HepG2 (cell line): ENCODE measurements around the gene NAP1L4. TPM values are rescaled to one million over a fixed set of nuclear protein-coding genes. Genes with fewer than 3 reads are reported as not detected.

Source experiments
- EP300 ChIP-seq, 3 experiments: sonication (generic) in 1 of 3; formaldehyde crosslinking in 1 of 3; IDR thresholded peaks; 2 replicates each; pipeline versions ENCODE4 v1.5.1 to v1.6.1; 2011 to 2020; ENCODE audit warnings: low read depth in 2 of 3, low read length in 2 of 3, borderline replicate concordance in 1 of 3, improper control_type of control experiment in 1 of 3, mild to moderate bottlenecking in 1 of 3, missing genetic modification reagents in 1 of 3, moderate library complexity in 1 of 3
- ISX ChIP-seq: sonication (generic); formaldehyde crosslinking; conservative IDR thresholded peaks from 2 replicates; pipeline ENCODE4 v1.5.0; 2020; ENCODE audit warnings: missing genetic modification reagents
- NFE2L2 ChIP-seq: fragments of 150-350 bp; IDR thresholded peaks from 2 replicates; pipeline ENCODE4 v1.6.1; 2014; ENCODE audit warnings: low read length
- NR2F6 ChIP-seq, 2 experiments: IDR thresholded peaks; 2 replicates each; pipeline ENCODE4 v1.6.1; 2016; ENCODE audit warnings: antibody characterized with exemption in 1 of 2, mild to moderate bottlenecking in 1 of 2
- NRL ChIP-seq: sonication (generic); formaldehyde crosslinking; IDR thresholded peaks from 2 replicates; pipeline ENCODE4 v1.5.0; 2020; ENCODE audit warnings: missing genetic modification reagents, mild to moderate bottlenecking, moderate library complexity, borderline replicate concordance
- RAD21 ChIP-seq: fragments of 450-650 bp; formaldehyde crosslinking; IDR thresholded peaks from 2 replicates; pipeline ENCODE4 v1.5.0; 2020; ENCODE audit warnings: mild to moderate bottlenecking
- RBFOX2 ChIP-seq: fragments of 200-400 bp; formaldehyde crosslinking; IDR thresholded peaks from 2 replicates; pipeline ENCODE4 v1.6.1; 2017; ENCODE audit warnings: low read depth, mild to moderate bottlenecking, low read length
- SMAD9 ChIP-seq: sonication (generic); formaldehyde crosslinking; IDR thresholded peaks from 2 replicates; pipeline ENCODE4 v1.5.1; 2020; ENCODE audit warnings: mild to moderate bottlenecking, missing genetic modification reagents
- SOX6 ChIP-seq, 2 experiments: fragments of 450-650 bp in 1 of 2; sonication (generic) in 1 of 2; formaldehyde crosslinking in 1 of 2; IDR thresholded peaks; 2 replicates each; pipeline versions ENCODE4 v1.4.0 to v1.6.1; 2017 to 2020; ENCODE audit warnings: antibody characterized with exemption in 1 of 2, mild to moderate bottlenecking in 1 of 2, missing genetic modification reagents in 1 of 2
- TFAP4 ChIP-seq: sonication (generic); IDR thresholded peaks from 2 replicates; pipeline ENCODE4 v1.6.1; 2016; ENCODE audit warnings: low read depth, borderline replicate concordance
- TFE3 ChIP-seq: IDR thresholded peaks from 2 replicates; pipeline ENCODE4 v1.6.1; 2016
- ZBTB38 ChIP-seq: sonication (generic); formaldehyde crosslinking; IDR thresholded peaks from 2 replicates; pipeline ENCODE4 v1.5.1; 2020; ENCODE audit warnings: mild to moderate bottlenecking, missing genetic modification reagents
- ZNF136 ChIP-seq: sonication (generic); formaldehyde crosslinking; IDR thresholded peaks from 2 replicates; pipeline ENCODE4 v1.8.1; 2022; ENCODE audit warnings: low read depth, mild to moderate bottlenecking, moderate library complexity, missing genetic modification reagents
- ZNF530 ChIP-seq: sonication (generic); formaldehyde crosslinking; IDR thresholded peaks from 2 replicates; pipeline ENCODE4 v1.5.0; 2020; ENCODE audit warnings: low read depth, mild to moderate bottlenecking, missing genetic modification reagents
- ZNF557 ChIP-seq: sonication (generic); formaldehyde crosslinking; IDR thresholded peaks from 2 replicates; pipeline ENCODE4 v1.4.0; 2020; ENCODE audit warnings: missing genetic modification reagents
- ZNF564 ChIP-seq: sonication (generic); formaldehyde crosslinking; IDR thresholded peaks from 2 replicates; pipeline ENCODE4 v1.8.1; 2023; ENCODE audit warnings: mild to moderate bottlenecking, missing genetic modification reagents
- ZNF737 ChIP-seq: sonication (generic); formaldehyde crosslinking; IDR thresholded peaks from 2 replicates; pipeline ENCODE4 v1.5.0; 2020; ENCODE audit warnings: missing genetic modification reagents, mild to moderate bottlenecking, borderline replicate concordance
- ZNF770 ChIP-seq: sonication (generic); formaldehyde crosslinking; IDR thresholded peaks from 2 replicates; pipeline ENCODE4 v1.5.0; 2020; ENCODE audit warnings: mild to moderate bottlenecking, missing genetic modification reagents
- ZSCAN31 ChIP-seq: sonication (generic); formaldehyde crosslinking; IDR thresholded peaks from 2 replicates; pipeline ENCODE4 v1.5.0; 2020; ENCODE audit warnings: low read depth, mild to moderate bottlenecking, missing genetic modification reagents
- ZSCAN9 ChIP-seq: IDR thresholded peaks from 2 replicates; pipeline ENCODE4 v1.6.1; 2016; ENCODE audit warnings: borderline replicate concordance
- polyA plus RNA-seq, 8 experiments: library from polyadenylated mRNA; depleted of rRNA in 3 of 8; stranded (reverse) in 7 of 8; unstranded in 1 of 8; fragments of >200 nt; fragmentation: Illumina TruSeq in 4 of 8; extraction: Trizol in 4 of 8; gene quantifications; 2 replicates each; pipeline versions ENCODE4 v1.2.1 to v1.2.3, GENCODE V29; 2011 to 2016; ENCODE audit warnings: low read depth in 4 of 8, missing spikeins in 1 of 8, mixed read lengths in 1 of 8; ENCODE audit not compliant: insufficient read depth in 1 of 8
- total RNA-seq, 5 experiments: library from RNA; depleted of rRNA; stranded (reverse); fragments of >200 nt; fragmentation: Illumina TruSeq; extraction: Trizol; gene quantifications; 2 replicates each; pipeline ENCODE4 v1.2.3, GENCODE V29; 2016; ENCODE audit warnings: low read depth in 1 of 5
- TF ChIP-seq, protein P1 (sequence below): sonication (generic); formaldehyde crosslinking; IDR thresholded peaks from 2 replicates; pipeline ENCODE4 v1.4.0; 2020; ENCODE audit warnings: missing genetic modification reagents

Gene NAP1L4
- total and polyA plus RNA-seq, 2 of the 13 experiments (the other 11 are each of a cell fraction or from before 2014, with no cell fraction given): 64.0 to 186 TPM

GRCh38 chr11:2902784-2903671 lies 89.1 kb downstream of the NAP1L4 start (continued):
- TF ChIP-seq NRL: peak; percentile 34
- TF ChIP-seq ZNF557: no peak
- 0 out of 2 replicates have a peak, but pooled peaks have one; percentile 46 for TF ChIP-seq ZSCAN31 (CRISPR knock-in tag)
- TF ChIP-seq SMAD9: no peak
- TF ChIP-seq ZNF737 (CRISPR knock-in tag): no peak
- no peak for TF ChIP-seq NR2F6 (IDR thresholded peaks at IDR 0.05)
- peak; percentile 29; the same call in 1 of the 2 replicates for TF ChIP-seq NR2F6 (CRISPR knock-in tag; IDR thresholded peaks at IDR 0.05)
- TF ChIP-seq ZNF770: peak; percentile 43; the same call in 1 of the 2 replicates
- 0 out of 2 replicates have a peak, but pooled peaks have one; percentile 33 for TF ChIP-seq ZNF136 (CRISPR knock-in tag)
- no peak for TF ChIP-seq TFE3 (CRISPR knock-in tag)
- peak; percentile 66 for TF ChIP-seq RBFOX2
- peak; percentile 92 for TF ChIP-seq NFE2L2
- 0 out of 2 replicates have a peak, but pooled peaks have one; percentile 13 for TF ChIP-seq RAD21
- TF ChIP-seq SOX6 (IDR thresholded peaks at IDR 0.05): no peak
- no peak; the same call in 1 of the 2 replicates for TF ChIP-seq SOX6 (CRISPR knock-in tag; IDR thresholded peaks at IDR 0.05)
- TF ChIP-seq, protein P1, sequence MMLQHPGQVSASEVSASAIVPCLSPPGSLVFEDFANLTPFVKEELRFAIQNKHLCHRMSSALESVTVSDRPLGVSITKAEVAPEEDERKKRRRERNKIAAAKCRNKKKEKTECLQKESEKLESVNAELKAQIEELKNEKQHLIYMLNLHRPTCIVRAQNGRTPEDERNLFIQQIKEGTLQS (CRISPR knock-in tag): peak; percentile 64
- TF ChIP-seq ZBTB38 (CRISPR knock-in tag): peak; percentile 43
- no peak; a peak in 1 of 4 replicates for TF ChIP-seq EP300 (IDR thresholded peaks at IDR 0.05; ENCODE audit: low read depth in 2 of 2, low read length in 2 of 2)
- 0 out of 2 replicates have a peak, but pooled peaks have one; percentile 43 for TF ChIP-seq EP300 (CRISPR knock-in tag; IDR thresholded peaks at IDR 0.05; ENCODE audit: borderline replicate concordance)
- TF ChIP-seq ZNF564 (CRISPR knock-in tag): no peak
- TF ChIP-seq TFAP4: no peak
- no peak for TF ChIP-seq ZSCAN9
- TF ChIP-seq ISX (CRISPR knock-in tag): no peak
- no peak for TF ChIP-seq ZNF530
